HEK293 (cell line): ENCODE measurements around the gene DTWD2.

Source experiments
- FEZF1 ChIP-seq: fragments of 450-650 bp; formaldehyde crosslinking; IDR thresholded peaks from 2 replicates; pipeline ENCODE4 v1.5.1; 2016; ENCODE audit warnings: missing biosample characterization, missing genetic modification characterization
- GLI2 ChIP-seq: fragments of 450-650 bp; formaldehyde crosslinking; IDR thresholded peaks from 2 replicates; pipeline ENCODE4; 2017; ENCODE audit warnings: missing biosample characterization, missing genetic modification characterization, low read depth, borderline replicate concordance
- HIC1 ChIP-seq: fragments of 450-650 bp; formaldehyde crosslinking; IDR thresholded peaks from 2 replicates; pipeline ENCODE4 v1.5.1; 2016; ENCODE audit warnings: missing biosample characterization, missing genetic modification characterization
- MEIS1 ChIP-seq: sonication (generic); formaldehyde crosslinking; IDR thresholded peaks from 2 replicates; pipeline ENCODE4 v1.8.1; 2022; ENCODE audit warnings: missing genetic modification reagents, mild to moderate bottlenecking, borderline replicate concordance
- RBAK ChIP-seq: fragments of 450-650 bp; formaldehyde crosslinking; IDR thresholded peaks from 2 replicates; pipeline ENCODE4 v1.5.1; 2016; ENCODE audit warnings: missing biosample characterization, missing genetic modification characterization
- TRIM28 ChIP-seq: IDR thresholded peaks from 2 replicates; pipeline ENCODE4 v1.6.1; 2011; ENCODE audit warnings: low read length, control low read depth, borderline replicate concordance
- YY1 ChIP-seq: fragments of 450-650 bp; formaldehyde crosslinking; IDR thresholded peaks from 2 replicates; pipeline ENCODE4 v1.5.1; 2018; ENCODE audit warnings: missing biosample characterization, missing genetic modification characterization
- YY2 ChIP-seq: fragments of 450-650 bp; formaldehyde crosslinking; IDR thresholded peaks from 2 replicates; pipeline ENCODE4 v1.5.1; 2016; ENCODE audit warnings: missing biosample characterization, missing genetic modification characterization
- ZFP41 ChIP-seq: fragments of 450-650 bp; formaldehyde crosslinking; IDR thresholded peaks from 2 replicates; pipeline ENCODE4 v1.5.1; 2016; ENCODE audit warnings: missing biosample characterization, missing genetic modification characterization, borderline replicate concordance
- ZNF121 ChIP-seq: fragments of 450-650 bp; formaldehyde crosslinking; IDR thresholded peaks from 2 replicates; pipeline ENCODE4 v1.5.1; 2016; ENCODE audit warnings: missing biosample characterization, missing genetic modification characterization
- ZNF184 ChIP-seq: fragments of 450-650 bp; IDR thresholded peaks from 2 replicates; pipeline ENCODE4 v1.5.1; 2018; ENCODE audit warnings: missing biosample characterization, mild to moderate bottlenecking, missing genetic modification characterization
- ZNF19 ChIP-seq: fragments of 450-650 bp; formaldehyde crosslinking; IDR thresholded peaks from 2 replicates; pipeline ENCODE4; 2016; ENCODE audit warnings: missing biosample characterization, missing genetic modification characterization, low read depth
- ZNF266 ChIP-seq: fragments of 450-650 bp; formaldehyde crosslinking; IDR thresholded peaks from 2 replicates; pipeline ENCODE4 v1.5.1; 2016; ENCODE audit warnings: missing biosample characterization, missing genetic modification characterization, low read depth
- ZNF292 ChIP-seq: fragments of 450-650 bp; formaldehyde crosslinking; IDR thresholded peaks from 2 replicates; pipeline ENCODE4 v1.5.1; 2016; ENCODE audit warnings: low read depth, missing biosample characterization, missing genetic modification characterization, borderline replicate concordance
- ZNF341 ChIP-seq: fragments of 450-650 bp; formaldehyde crosslinking; IDR thresholded peaks from 2 replicates; pipeline ENCODE4; 2016; ENCODE audit warnings: low read depth, missing biosample characterization, missing genetic modification characterization
- ZNF354C ChIP-seq: fragments of 450-650 bp; formaldehyde crosslinking; IDR thresholded peaks from 2 replicates; pipeline ENCODE4 v1.5.1; 2016; ENCODE audit warnings: missing biosample characterization, missing genetic modification characterization, low read depth, borderline replicate concordance
- ZNF362 ChIP-seq: fragments of 450-650 bp; formaldehyde crosslinking; IDR thresholded peaks from 2 replicates; pipeline ENCODE4 v1.5.1; 2016; ENCODE audit warnings: missing biosample characterization, missing genetic modification characterization
- ZNF426 ChIP-seq: fragments of 450-650 bp; formaldehyde crosslinking; IDR thresholded peaks from 2 replicates; pipeline ENCODE4 v1.5.1; 2017; ENCODE audit warnings: missing biosample characterization, missing genetic modification characterization, mild to moderate bottlenecking, inconsistent platforms, moderate library complexity
- ZNF555 ChIP-seq: fragments of 450-650 bp; formaldehyde crosslinking; conservative IDR thresholded peaks from 2 replicates; pipeline ENCODE4 v1.5.1; 2017; ENCODE audit warnings: missing biosample characterization, mild to moderate bottlenecking, missing genetic modification characterization, inconsistent platforms
- ZNF585B ChIP-seq: fragments of 450-650 bp; formaldehyde crosslinking; IDR thresholded peaks from 2 replicates; pipeline ENCODE4 v1.5.1; 2016; ENCODE audit warnings: missing biosample characterization, missing genetic modification characterization
- ZNF660 ChIP-seq: fragments of 450-650 bp; IDR thresholded peaks from 2 replicates; pipeline ENCODE4 v1.5.1; 2018; ENCODE audit warnings: missing biosample characterization, mild to moderate bottlenecking, missing genetic modification characterization
- ZNF76 ChIP-seq: fragments of 450-650 bp; formaldehyde crosslinking; IDR thresholded peaks from 2 replicates; pipeline ENCODE4; 2016; ENCODE audit warnings: low read depth, missing biosample characterization, missing genetic modification characterization, borderline replicate concordance
- ZNF777 ChIP-seq: fragments of 450-650 bp; formaldehyde crosslinking; IDR thresholded peaks from 2 replicates; pipeline ENCODE4 v1.5.1; 2017; ENCODE audit warnings: missing biosample characterization, missing genetic modification characterization, borderline replicate concordance
- ZNF837 ChIP-seq: fragments of 450-650 bp; formaldehyde crosslinking; IDR thresholded peaks from 2 replicates; pipeline ENCODE4 v1.5.1; 2016; ENCODE audit warnings: missing biosample characterization, missing genetic modification characterization
- TF ChIP-seq, protein P1 (sequence below): fragments of 450-650 bp; formaldehyde crosslinking; IDR thresholded peaks from 2 replicates; pipeline ENCODE4 v1.5.1; 2017; ENCODE audit warnings: missing biosample characterization, missing genetic modification characterization
- TF ChIP-seq, protein P2 (sequence below): fragments of 450-650 bp; formaldehyde crosslinking; IDR thresholded peaks from 2 replicates; pipeline ENCODE4 v1.5.1; 2016; ENCODE audit warnings: missing biosample characterization, missing genetic modification characterization
- TF ChIP-seq, protein P3 (sequence below): fragments of 450-650 bp; formaldehyde crosslinking; conservative IDR thresholded peaks from 2 replicates; pipeline ENCODE4 v1.5.1; 2016; ENCODE audit warnings: low read depth, missing biosample characterization, missing genetic modification characterization
- TF ChIP-seq, protein P4 (sequence below): fragments of 450-650 bp; formaldehyde crosslinking; IDR thresholded peaks from 2 replicates; pipeline ENCODE4 v1.5.1; 2016; ENCODE audit warnings: missing biosample characterization, missing genetic modification characterization

Gene DTWD2

DNA sequence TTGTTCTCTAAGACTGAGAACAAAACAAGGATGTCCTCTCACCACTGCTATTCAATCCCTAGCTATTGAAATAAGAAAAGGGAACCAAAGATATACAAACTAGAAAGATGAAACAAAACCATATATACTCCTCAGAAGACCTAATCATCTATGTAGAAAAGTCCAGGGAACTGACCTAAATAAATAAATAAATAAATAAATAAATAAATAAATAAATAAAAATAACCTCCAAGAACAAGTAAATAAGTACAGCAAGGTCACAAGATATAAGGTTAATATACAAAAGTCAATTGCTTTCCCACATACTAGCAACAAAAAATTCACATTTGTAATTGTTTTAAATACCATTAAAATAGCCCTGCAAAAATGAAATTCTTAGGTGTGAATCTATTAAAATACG, 54.6 kb downstream of the DTWD2 start (continued):
- TF ChIP-seq ZFP41 = no peak
- peak; percentile 27; the same call in 1 of the 2 replicates for TF ChIP-seq ZNF341 (tag by site-specific recombination)
- no peak for TF ChIP-seq ZNF184 (tag by site-specific recombination)
- peak; percentile 92; the same call in 1 of the 2 replicates for TF ChIP-seq ZNF292 (tag by site-specific recombination)
- TF ChIP-seq ZNF585B (tag by site-specific recombination) = no peak
- no peak for TF ChIP-seq ZNF777 (tag by site-specific recombination)
- TF ChIP-seq, protein P1, sequence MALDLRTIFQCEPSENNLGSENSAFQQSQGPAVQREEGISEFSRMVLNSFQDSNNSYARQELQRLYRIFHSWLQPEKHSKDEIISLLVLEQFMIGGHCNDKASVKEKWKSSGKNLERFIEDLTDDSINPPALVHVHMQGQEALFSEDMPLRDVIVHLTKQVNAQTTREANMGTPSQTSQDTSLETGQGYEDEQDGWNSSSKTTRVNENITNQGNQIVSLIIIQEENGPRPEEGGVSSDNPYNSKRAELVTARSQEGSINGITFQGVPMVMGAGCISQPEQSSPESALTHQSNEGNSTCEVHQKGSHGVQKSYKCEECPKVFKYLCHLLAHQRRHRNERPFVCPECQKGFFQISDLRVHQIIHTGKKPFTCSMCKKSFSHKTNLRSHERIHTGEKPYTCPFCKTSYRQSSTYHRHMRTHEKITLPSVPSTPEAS (tag by site-specific recombination) = no peak
- TF ChIP-seq ZNF19 (tag by site-specific recombination) = peak; percentile 75; the same call in 1 of the 2 replicates
- TF ChIP-seq, protein P2, sequence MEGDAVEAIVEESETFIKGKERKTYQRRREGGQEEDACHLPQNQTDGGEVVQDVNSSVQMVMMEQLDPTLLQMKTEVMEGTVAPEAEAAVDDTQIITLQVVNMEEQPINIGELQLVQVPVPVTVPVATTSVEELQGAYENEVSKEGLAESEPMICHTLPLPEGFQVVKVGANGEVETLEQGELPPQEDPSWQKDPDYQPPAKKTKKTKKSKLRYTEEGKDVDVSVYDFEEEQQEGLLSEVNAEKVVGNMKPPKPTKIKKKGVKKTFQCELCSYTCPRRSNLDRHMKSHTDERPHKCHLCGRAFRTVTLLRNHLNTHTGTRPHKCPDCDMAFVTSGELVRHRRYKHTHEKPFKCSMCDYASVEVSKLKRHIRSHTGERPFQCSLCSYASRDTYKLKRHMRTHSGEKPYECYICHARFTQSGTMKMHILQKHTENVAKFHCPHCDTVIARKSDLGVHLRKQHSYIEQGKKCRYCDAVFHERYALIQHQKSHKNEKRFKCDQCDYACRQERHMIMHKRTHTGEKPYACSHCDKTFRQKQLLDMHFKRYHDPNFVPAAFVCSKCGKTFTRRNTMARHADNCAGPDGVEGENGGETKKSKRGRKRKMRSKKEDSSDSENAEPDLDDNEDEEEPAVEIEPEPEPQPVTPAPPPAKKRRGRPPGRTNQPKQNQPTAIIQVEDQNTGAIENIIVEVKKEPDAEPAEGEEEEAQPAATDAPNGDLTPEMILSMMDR (tag by site-specific recombination) = no peak
- TF ChIP-seq ZNF837 (tag by site-specific recombination) = no peak
- TF ChIP-seq ZNF76 (tag by site-specific recombination) = no peak
- no peak for TF ChIP-seq ZNF362 (tag by site-specific recombination)
- no peak for TF ChIP-seq TRIM28
- TF ChIP-seq ZNF426 (tag by site-specific recombination) = peak; percentile 98
- TF ChIP-seq, protein P3, sequence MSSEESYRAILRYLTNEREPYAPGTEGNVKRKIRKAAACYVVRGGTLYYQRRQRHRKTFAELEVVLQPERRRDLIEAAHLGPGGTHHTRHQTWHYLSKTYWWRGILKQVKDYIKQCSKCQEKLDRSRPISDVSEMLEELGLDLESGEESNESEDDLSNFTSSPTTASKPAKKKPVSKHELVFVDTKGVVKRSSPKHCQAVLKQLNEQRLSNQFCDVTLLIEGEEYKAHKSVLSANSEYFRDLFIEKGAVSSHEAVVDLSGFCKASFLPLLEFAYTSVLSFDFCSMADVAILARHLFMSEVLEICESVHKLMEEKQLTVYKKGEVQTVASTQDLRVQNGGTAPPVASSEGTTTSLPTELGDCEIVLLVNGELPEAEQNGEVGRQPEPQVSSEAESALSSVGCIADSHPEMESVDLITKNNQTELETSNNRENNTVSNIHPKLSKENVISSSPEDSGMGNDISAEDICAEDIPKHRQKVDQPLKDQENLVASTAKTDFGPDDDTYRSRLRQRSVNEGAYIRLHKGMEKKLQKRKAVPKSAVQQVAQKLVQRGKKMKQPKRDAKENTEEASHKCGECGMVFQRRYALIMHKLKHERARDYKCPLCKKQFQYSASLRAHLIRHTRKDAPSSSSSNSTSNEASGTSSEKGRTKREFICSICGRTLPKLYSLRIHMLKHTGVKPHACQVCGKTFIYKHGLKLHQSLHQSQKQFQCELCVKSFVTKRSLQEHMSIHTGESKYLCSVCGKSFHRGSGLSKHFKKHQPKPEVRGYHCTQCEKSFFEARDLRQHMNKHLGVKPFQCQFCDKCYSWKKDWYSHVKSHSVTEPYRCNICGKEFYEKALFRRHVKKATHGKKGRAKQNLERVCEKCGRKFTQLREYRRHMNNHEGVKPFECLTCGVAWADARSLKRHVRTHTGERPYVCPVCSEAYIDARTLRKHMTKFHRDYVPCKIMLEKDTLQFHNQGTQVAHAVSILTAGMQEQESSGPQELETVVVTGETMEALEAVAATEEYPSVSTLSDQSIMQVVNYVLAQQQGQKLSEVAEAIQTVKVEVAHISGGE (tag by site-specific recombination) = peak; percentile 90
- TF ChIP-seq GLI2 = no peak; the same call in 1 of the 2 replicates
- TF ChIP-seq HIC1 = no peak
- peak; percentile 66; the same call in 1 of the 2 replicates for TF ChIP-seq RBAK (tag by site-specific recombination)
- TF ChIP-seq YY2 = no peak
- TF ChIP-seq ZNF266 (tag by site-specific recombination) = peak; percentile 89; the same call in 1 of the 2 replicates
- no peak for TF ChIP-seq MEIS1 (CRISPR knock-in tag)
- TF ChIP-seq ZNF660 = no peak
- TF ChIP-seq ZNF121 (tag by site-specific recombination) = peak; percentile 35; the same call in 1 of the 2 replicates
- no peak for TF ChIP-seq FEZF1
- TF ChIP-seq ZNF555 (tag by site-specific recombination) = peak; percentile 98
- TF ChIP-seq, protein P4, sequence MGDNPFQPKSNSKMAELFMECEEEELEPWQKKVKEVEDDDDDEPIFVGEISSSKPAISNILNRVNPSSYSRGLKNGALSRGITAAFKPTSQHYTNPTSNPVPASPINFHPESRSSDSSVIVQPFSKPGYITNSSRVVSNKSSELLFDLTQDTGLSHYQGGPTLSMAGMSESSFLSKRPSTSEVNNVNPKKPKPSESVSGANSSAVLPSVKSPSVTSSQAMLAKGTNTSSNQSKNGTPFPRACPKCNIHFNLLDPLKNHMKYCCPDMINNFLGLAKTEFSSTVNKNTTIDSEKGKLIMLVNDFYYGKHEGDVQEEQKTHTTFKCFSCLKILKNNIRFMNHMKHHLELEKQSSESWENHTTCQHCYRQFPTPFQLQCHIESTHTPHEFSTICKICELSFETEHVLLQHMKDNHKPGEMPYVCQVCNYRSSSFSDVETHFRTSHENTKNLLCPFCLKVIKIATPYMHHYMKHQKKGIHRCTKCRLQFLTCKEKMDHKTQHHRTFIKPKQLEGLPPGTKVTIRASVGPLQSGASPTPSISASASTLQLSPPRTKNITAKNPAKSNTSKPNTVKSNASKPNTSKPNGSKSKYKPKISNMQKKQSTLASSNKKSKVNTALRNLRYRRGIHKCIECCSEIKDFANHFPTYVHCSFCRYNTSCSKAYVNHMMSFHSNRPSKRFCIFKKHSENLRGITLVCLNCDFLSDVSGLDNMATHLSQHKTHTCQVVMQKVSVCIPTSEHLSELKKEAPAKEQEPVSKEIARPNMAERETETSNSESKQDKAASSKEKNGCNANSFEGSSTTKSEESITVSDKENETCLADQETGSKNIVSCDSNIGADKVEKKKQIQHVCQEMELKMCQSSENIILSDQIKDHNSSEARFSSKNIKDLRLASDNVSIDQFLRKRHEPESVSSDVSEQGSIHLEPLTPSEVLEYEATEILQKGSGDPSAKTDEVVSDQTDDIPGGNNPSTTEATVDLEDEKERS = no peak
- TF ChIP-seq YY1 (tag by site-specific recombination) = no peak
- peak; percentile 95; the same call in 1 of the 2 replicates for TF ChIP-seq ZNF354C (tag by site-specific recombination)
